Ovary (tissue), 3 donors: ENCODE measurements around the gene ICA1L.

Experiments
- EP300 ChIP-seq: sonication (generic); formaldehyde crosslinking; IDR thresholded peaks from one replicate; pipeline ENCODE4 v1.6.1; 2017; ENCODE audit warnings: antibody characterized with exemption
- POLR2A ChIP-seq: fragments of 450-650 bp; IDR thresholded peaks from one replicate; pipeline ENCODE4 v1.6.1; 2017; ENCODE audit warnings: antibody characterized with exemption, mild to moderate bottlenecking, moderate library complexity
- TF ChIP-seq, protein P1 (sequence below), 3 donors: fragments of 450-650 bp in 2 of 3; fragments of 200-600 bp in 1 of 3; IDR thresholded peaks; one replicate each; pipeline versions ENCODE4 v1.5.1 to v1.8.0; 2016 to 2022; ENCODE audit warnings: antibody characterized with exemption in 3 of 3, mild to moderate bottlenecking in 1 of 3
- donor health status: DM: no; HTN: no; CAD: no.

GRCh38 chr2:202885190-202885589 is 13.6 kb upstream of the ICA1L start:
- TF ChIP-seq, protein P1, sequence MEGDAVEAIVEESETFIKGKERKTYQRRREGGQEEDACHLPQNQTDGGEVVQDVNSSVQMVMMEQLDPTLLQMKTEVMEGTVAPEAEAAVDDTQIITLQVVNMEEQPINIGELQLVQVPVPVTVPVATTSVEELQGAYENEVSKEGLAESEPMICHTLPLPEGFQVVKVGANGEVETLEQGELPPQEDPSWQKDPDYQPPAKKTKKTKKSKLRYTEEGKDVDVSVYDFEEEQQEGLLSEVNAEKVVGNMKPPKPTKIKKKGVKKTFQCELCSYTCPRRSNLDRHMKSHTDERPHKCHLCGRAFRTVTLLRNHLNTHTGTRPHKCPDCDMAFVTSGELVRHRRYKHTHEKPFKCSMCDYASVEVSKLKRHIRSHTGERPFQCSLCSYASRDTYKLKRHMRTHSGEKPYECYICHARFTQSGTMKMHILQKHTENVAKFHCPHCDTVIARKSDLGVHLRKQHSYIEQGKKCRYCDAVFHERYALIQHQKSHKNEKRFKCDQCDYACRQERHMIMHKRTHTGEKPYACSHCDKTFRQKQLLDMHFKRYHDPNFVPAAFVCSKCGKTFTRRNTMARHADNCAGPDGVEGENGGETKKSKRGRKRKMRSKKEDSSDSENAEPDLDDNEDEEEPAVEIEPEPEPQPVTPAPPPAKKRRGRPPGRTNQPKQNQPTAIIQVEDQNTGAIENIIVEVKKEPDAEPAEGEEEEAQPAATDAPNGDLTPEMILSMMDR (IDR thresholded peaks at IDR 0.05): no peak
- no peak for TF ChIP-seq EP300
- no peak for TF ChIP-seq POLR2A
